ENCODE data around the gene ASTL. TPM values are rescaled to one million over a fixed set of nuclear protein-coding genes. Genes with fewer than 3 reads are reported as not detected.

The ASTL gene
- total and polyA plus RNA-seq, 4 donors = not detected

GRCh38 chr2:96185516-96185915, 47.2 kb upstream of the ASTL start:
- H3K4me3 ChIP-seq (ENCODE audit: low read depth in 1 of 3, low read length in 3 of 3) = no peak overlapping the region
- TF ChIP-seq YY1 (IDR thresholded peaks at IDR 0.05) = no peak
- no peak for DNase-seq (ENCODE audit: low spot score)
- no peak overlapping the region for H3K27ac ChIP-seq (ENCODE audit: low read depth in 1 of 2, low read length in 2 of 2)
- peaks cover 25 to 45% (median 37%) of the 10 kb centered on the region in 4 donors for H3K36me3 ChIP-seq (ENCODE audit: control insufficient read depth in 4 of 4, insufficient read depth in 3 of 4, low read depth in 1 of 4, low read length in 3 of 4)
- H3K27me3 ChIP-seq (ENCODE audit: control insufficient read depth in 4 of 4, insufficient read depth in 4 of 4, low read length in 3 of 4) = no peaks in the 10 kb centered on the region
- no peaks in the 10 kb centered on the region for H3K9me3 ChIP-seq (ENCODE audit: control insufficient read depth in 4 of 4, low read length in 3 of 4)
- no peak overlapping the region for H3K9ac ChIP-seq (ENCODE audit: low read depth in 1 of 2, low read length in 2 of 2)
- no peaks in the 10 kb centered on the region for H3K4me1 ChIP-seq (ENCODE audit: control insufficient read depth in 4 of 4, insufficient read depth in 4 of 4, low read length in 3 of 4)
- WGBS = 95% methylated on average over 1 of the region's 1 CpG

GRCh38 chr2:96184989-96185388, 46.7 kb upstream of the ASTL start:
- no peak overlapping the region for H3K4me3 ChIP-seq (ENCODE audit: low read depth in 1 of 3, low read length in 3 of 3)
- no peaks in the 10 kb centered on the region for H3K9me3 ChIP-seq (ENCODE audit: control insufficient read depth in 4 of 4, low read length in 3 of 4)
- TF ChIP-seq YY1 (IDR thresholded peaks at IDR 0.05) (no peak), REST (IDR thresholded peaks at IDR 0.05) (no peak), MAX (IDR thresholded peaks at IDR 0.05) (no peak), FOXA2 (IDR thresholded peaks at IDR 0.05) (no peak), ZBTB33 (IDR thresholded peaks at IDR 0.05) (no peak), TAF1 (conservative IDR thresholded peaks at IDR 0.05) (no peak), EGR1 (IDR thresholded peaks at IDR 0.05; ENCODE audit: low read depth in 2 of 2) (no peak), RXRA (IDR thresholded peaks at IDR 0.05) (no peak), FOXA1 (IDR thresholded peaks at IDR 0.05) (no peak), HNF4A (conservative IDR thresholded peaks at IDR 0.05) (no peak), SP1 (IDR thresholded peaks at IDR 0.05) (no peak), RAD21 (IDR thresholded peaks at IDR 0.05) (no peak), HNF4G (IDR thresholded peaks at IDR 0.05) (no peak), GABPA (IDR thresholded peaks at IDR 0.05 in 1 of 2, conservative IDR thresholded peaks at IDR 0.05 in 1 of 2) (no peak), ATF3 (IDR thresholded peaks at IDR 0.05) (no peak), JUND (IDR thresholded peaks at IDR 0.05) (no peak), NR2F2 (IDR thresholded peaks at IDR 0.05) (no peak)
- H3K9ac ChIP-seq (ENCODE audit: low read depth in 1 of 2, low read length in 2 of 2) = no peak overlapping the region
- 93% methylated on average over 8 of the region's 8 CpGs for WGBS
- H3K4me1 ChIP-seq (ENCODE audit: control insufficient read depth in 4 of 4, insufficient read depth in 4 of 4, low read length in 3 of 4) = no peaks in the 10 kb centered on the region
- H3K27me3 ChIP-seq (ENCODE audit: control insufficient read depth in 4 of 4, insufficient read depth in 4 of 4, low read length in 3 of 4) = no peaks in the 10 kb centered on the region
- no peak for DNase-seq (ENCODE audit: low spot score)
- H3K36me3 ChIP-seq (ENCODE audit: control insufficient read depth in 4 of 4, insufficient read depth in 3 of 4, low read depth in 1 of 4, low read length in 3 of 4) = peaks cover 22 to 44% (median 35%) of the 10 kb centered on the region in 4 donors
- no peak overlapping the region for H3K27ac ChIP-seq (ENCODE audit: low read depth in 1 of 2, low read length in 2 of 2)

Data from liver (tissue), 9 donors.